ENCODE measurements around the gene CEPT1.

DNA sequence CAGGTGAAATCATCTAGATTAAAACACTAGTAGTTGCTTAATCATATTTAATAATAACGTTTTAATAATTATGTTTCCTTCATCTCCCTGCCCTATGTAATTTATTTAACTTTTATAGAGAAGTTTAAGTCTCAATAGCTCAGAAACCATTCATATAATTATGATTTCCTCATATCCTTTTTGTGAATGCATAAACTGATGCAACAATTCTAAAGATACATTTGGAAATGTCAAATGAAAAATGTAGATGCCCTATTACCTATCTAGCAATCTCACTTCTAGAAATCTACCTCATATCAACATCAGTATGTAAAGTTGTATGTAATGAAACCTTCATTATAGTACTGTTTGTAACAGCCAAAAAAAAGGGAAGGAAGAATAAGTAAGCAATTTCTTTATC, 10.6 kb upstream of the CEPT1 start:
- TF ChIP-seq EZH2 (IDR thresholded peaks at IDR 0.05; ENCODE audit: borderline replicate concordance, low read length), result no peak
- TF ChIP-seq, protein P1, sequence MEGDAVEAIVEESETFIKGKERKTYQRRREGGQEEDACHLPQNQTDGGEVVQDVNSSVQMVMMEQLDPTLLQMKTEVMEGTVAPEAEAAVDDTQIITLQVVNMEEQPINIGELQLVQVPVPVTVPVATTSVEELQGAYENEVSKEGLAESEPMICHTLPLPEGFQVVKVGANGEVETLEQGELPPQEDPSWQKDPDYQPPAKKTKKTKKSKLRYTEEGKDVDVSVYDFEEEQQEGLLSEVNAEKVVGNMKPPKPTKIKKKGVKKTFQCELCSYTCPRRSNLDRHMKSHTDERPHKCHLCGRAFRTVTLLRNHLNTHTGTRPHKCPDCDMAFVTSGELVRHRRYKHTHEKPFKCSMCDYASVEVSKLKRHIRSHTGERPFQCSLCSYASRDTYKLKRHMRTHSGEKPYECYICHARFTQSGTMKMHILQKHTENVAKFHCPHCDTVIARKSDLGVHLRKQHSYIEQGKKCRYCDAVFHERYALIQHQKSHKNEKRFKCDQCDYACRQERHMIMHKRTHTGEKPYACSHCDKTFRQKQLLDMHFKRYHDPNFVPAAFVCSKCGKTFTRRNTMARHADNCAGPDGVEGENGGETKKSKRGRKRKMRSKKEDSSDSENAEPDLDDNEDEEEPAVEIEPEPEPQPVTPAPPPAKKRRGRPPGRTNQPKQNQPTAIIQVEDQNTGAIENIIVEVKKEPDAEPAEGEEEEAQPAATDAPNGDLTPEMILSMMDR (conservative IDR thresholded peaks at IDR 0.05 in 1 of 2, IDR thresholded peaks at IDR 0.05 in 1 of 2; ENCODE audit: extremely low read depth in 1 of 2, insufficient read depth in 1 of 2, low read depth in 1 of 2, low read length in 2 of 2), result no peak
